ENCODE measurements around the gene RAB11A.
"Not testable (repeated sequence)": the region's sequence is repeated elsewhere in the genome, so short reads cannot be mapped to it uniquely, and the experiment has no call there.

The RAB11A gene

GRCh38 chr15:65845826-65846519, 23.3 kb upstream of the RAB11A start:
- DNase-seq: no peak

DNA sequence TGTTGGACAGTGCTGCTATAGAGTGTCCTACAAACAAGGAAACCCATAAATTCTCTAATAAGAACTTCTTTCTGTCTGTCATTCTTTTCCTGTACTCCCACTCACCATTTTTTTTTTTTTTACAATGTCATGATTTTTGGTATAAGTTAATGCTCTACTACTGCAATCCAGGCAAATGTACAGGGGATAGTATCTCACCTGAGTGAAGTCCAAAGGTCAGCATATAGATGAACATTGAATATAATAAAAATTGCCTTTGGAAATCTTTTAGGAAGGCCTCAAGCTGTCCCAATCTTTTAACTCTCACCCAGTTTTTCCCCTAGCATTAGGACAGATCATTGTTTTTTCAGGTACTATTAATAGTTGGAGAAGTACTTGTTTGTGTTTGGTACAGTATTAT, 21.3 kb upstream of the RAB11A start:
- DNase-seq: no peak

DNA sequence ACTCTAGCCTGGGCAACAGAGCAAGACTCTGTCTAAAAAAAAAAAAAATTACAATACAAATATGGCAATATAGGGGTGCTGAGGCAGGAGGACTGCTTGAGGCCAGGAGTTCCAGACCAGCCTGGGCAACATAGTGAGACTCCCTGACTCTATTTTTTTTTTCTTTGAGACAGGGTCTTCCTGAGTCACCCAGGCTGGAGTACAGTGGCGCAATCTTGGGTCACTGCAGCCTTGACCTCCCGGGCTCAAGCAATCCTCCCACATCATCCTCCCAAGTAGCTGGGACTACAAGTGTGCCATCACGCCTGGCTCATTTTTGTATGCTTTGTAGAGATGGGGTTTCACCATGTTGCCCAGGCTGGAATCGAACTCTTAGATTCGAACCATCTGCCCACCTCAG, 17.3 kb upstream of the RAB11A start:
- no peak for DNase-seq

DNA sequence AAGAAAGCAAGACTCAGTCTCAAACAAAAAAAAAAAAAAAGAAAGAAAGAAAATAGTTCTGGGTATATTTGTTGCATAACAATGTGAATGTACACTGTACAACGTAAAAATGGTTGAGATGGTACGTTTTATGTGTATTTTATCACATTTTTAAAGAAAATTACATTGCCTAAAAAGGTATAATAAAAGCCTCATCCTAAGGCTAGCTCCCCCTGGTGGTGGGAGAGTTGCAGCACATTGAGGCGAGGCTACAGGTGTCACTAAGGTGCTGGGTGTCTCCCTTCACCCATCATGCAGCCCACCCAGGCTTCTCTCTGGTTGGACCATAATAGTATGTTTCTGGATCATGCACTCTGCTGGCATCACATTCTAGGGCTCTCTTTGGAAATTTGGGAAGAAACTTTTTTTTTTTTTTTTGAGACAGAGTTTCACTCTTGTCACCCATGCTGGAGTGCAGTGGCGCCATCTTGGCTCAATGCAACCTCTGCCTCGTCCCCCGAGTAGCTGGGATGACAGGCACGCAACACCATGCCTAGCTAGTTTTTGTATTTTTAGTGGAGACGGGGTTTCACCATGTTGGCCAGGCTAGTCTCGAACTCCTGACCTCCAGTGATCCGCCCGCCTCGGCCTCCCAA, 12.4 kb upstream of the RAB11A start:
- peak; percentile 16 for DNase-seq

GRCh38 chr15:65857718-65858402, 11.4 kb upstream of the RAB11A start:
- DNase-seq: no peak

DNA sequence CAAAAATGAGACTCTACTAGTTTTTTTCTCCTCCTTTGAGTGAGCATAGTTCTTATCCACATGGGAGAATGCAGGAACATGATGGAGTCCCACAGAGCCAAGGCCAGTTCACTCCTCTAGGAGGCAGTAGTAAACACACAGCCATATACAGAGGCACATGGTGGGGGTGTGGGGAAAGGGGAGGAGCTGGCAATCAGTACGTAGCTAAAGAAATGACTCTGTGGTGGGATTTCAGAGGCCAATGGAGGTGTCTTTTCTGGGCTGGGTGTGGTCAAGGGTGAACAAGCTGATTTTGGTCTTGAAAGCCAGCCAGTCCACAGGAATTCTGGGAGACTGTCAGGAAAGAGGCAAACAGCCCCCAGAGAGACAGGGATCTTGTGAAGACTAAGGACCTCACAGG, 6.6 kb upstream of the RAB11A start:
- no peak for DNase-seq

DNA sequence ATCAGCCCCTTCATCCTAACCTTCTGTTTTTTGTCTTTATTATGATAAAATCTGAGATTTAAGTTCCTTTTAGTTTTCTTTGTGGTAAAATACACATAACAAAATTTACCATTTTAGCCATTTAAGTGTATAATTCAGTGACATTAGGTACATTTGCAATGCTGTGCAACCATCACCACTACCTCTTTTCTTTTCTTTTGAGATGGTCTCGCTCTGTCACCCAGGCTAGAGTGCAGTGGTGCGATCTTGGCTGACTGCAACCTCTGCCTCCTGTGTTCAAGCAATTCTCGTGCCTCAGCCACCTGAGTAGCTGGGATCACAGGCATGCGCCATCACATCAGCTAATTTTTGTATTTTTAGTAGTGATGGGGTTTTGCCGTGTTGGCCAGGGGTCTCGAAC, 6.2 kb upstream of the RAB11A start:
- DNase-seq: no peak

DNA sequence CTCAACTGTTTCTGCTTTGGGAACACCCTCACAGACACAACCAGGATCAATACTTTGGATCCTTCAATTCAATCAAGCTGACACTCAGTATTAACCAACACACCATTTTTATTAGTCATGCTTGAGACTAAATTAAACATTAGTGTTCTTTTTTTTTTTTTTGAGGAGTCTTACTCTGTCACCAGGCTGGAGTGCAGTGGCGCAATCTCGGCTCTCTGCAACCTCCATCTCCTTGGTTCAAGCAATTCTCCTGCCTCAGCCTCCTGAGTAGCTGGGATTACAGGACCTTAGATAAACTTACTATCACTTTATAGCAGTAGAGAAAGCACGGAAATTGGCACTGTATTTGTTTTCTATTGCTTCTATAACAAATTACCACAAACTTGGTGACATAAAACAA, 2.0 kb upstream of the RAB11A start:
- no peak for DNase-seq

GRCh38 chr15:65867933-65868332, 1.4 kb upstream of the RAB11A start:
- DNase-seq: not testable (repeated sequence)

GRCh38 chr15:65868546-65869125, 655 bp upstream of the RAB11A start:
- DNase-seq: no peak

GRCh38 chr15:65869954-65870871, 922 bp downstream of the RAB11A start:
- peak; percentile 37 for DNase-seq

DNA sequence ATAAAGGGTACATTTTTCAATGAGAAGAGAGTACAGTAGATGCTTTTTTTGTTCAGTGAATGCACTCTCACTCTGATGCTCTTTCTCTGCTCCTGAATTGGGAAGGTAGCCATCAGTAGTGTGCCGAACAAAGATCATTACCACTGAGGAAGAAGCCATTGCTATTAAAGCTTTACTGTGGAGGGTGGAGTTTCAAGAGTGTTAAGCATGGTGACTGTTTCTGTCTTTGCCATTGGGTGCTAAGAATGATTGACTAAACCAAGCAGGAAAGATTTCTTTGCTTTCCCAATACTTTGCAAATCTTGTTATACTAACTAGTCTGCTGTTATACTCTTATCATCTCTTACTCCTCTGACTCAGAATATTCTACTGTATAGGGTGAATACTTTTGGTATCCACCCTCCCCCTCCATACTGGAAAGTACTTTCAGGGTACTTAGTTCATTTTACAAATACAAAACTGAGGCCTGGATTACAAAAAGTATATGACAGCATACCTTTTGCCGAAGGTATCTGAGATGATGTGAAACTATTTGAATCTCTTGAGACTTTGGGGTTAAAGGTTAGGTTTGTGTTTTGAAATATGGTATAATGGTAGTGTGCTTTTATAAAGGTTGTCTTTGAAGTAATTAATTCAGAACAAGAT, 1.7 kb downstream of the RAB11A start:
- no peak for DNase-seq

DNA sequence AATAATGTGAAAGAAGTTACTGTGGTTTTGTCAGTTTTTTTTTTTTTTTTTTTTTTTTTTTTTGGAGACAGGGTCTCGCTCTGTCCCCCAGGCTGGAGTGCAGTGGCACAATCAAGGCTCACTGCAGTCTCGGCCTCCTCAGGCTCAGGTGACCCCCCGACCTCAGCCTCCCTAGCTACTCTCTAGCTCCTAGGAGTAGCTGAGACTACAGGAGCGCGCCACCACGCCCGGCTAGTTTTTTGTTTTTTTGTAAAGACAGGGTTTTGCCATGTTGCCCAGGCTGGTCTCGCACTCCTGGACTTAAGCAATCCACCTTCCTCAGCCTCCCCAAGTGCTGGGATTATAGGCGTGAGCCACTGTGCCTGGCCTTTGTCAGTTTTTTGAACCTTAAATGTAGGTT, 2.6 kb downstream of the RAB11A start:
- DNase-seq: not testable (repeated sequence)

GRCh38 chr15:65872596-65872995, 3.3 kb downstream of the RAB11A start:
- not testable (repeated sequence) for DNase-seq

- no peak for DNase-seq
These were observed 4.0 kb downstream of the RAB11A start for GRCh38 chr15:65873256-65873655.

- DNase-seq: no peak
These were observed 6.2 kb downstream of the RAB11A start for GRCh38 chr15:65875458-65875857.

DNA sequence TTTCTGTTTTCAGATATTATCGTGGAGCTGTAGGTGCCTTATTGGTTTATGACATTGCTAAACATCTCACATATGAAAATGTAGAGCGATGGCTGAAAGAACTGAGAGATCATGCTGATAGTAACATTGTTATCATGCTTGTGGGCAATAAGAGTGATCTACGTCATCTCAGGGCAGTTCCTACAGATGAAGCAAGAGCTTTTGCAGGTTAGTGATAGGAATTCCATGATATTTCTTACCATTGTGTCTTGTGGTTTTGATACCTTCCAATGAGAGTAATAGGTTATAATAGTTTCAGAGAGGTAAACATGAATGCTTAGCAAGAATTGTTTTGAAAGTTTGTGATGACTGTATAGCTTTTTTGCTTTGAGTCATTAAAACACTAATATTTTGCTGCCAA, 8.5 kb downstream of the RAB11A start:
- DNase-seq: no peak

GRCh38 chr15:65881766-65882434, 12.6 kb downstream of the RAB11A start:
- no peak for DNase-seq

- no peak for DNase-seq
These were observed 14.3 kb downstream of the RAB11A start for GRCh38 chr15:65883571-65883970.

- DNase-seq: no peak
These were observed 15.2 kb downstream of the RAB11A start for GRCh38 chr15:65884511-65884910.

GRCh38 chr15:65885668-65886218, 16.5 kb downstream of the RAB11A start:
- DNase-seq: no peak

Data from DMS153 (cell line).